HepG2 (cell line): ENCODE data around the gene TRIM44. TPM values are rescaled to one million over a fixed set of nuclear protein-coding genes. Genes with fewer than 3 reads are reported as not detected.

ENCODE experiments used
- ATAC-seq: fragments of 200-7000 bp; cut with Tn5 transposase; 3 replicates; pipeline ENCODE4 v1.9.1; 2020; ENCODE audit warnings: mild to moderate bottlenecking, moderate library complexity
- BruUV-seq: library from RNA; stranded (reverse); fragments of 400-500 nt; replicated peaks from 2 replicates; lab custom pipeline; 2021; lab: Mats Ljungman, UMichigan
- CTCF ChIA-PET: fragments of 300-600 bp; formaldehyde crosslinking; extraction: SDS; loops from one replicate; lab custom pipeline; 2021; ENCODE audit warnings: low total read pairs, inconsistent platforms, low intra/inter-chr PET ratio; lab: Yijun Ruan, JAX
- POLR2A ChIA-PET: fragments of 350-600 bp; sonication (Branson Sonifier 250); formaldehyde crosslinking; loops from one replicate; lab custom pipeline; 2020; ENCODE audit warnings: antibody characterized with exemption, inconsistent platforms; lab: Yijun Ruan, JAX
- DNase-seq: peaks from one replicate; pipeline ENCODE4 v3.0.0-alpha.2; 2015; ENCODE audit warnings: low spot score
- FAIRE-seq: peaks from 3 replicates; lab custom pipeline; 2011; peaks lifted over from hg19 to GRCh38; lab: Jason Lieb, UNC
- H2AFZ ChIP-seq: one replicate; pipeline ENCODE4 v1.6.1; 2011; ENCODE audit warnings: low read length, inconsistent platforms
- H3K27ac ChIP-seq: fragments of 300-600 bp; 3 replicates; pipeline ENCODE4 v1.8.0; 2011; ENCODE audit warnings: mixed run types, mild to moderate bottlenecking, mixed read lengths, low read length, inconsistent platforms; ENCODE audit not compliant: insufficient read depth; ENCODE audit errors: extremely low read length
- H3K27me3 ChIP-seq, 2 experiments: fragments of 200-600 bp in 1 of 2; 2 replicates in 1 of 2; 3 replicates in 1 of 2; pipeline versions ENCODE4 v1.6.0 to v1.8.0; 2011; ENCODE audit warnings: low read length in 2 of 2, mild to moderate bottlenecking in 2 of 2, moderate library complexity in 2 of 2, inconsistent platforms in 1 of 2; ENCODE audit not compliant: insufficient read depth in 2 of 2, control insufficient read depth in 1 of 2
- H3K36me3 ChIP-seq, 2 experiments: fragments of 200-600 bp in 1 of 2; replicated peaks in 1 of 2; 2 replicates in 1 of 2; 3 replicates in 1 of 2; pipeline versions ENCODE4 v1.5.1 to v1.8.0; 2011; ENCODE audit warnings: low read length in 2 of 2, inconsistent platforms in 1 of 2; ENCODE audit not compliant: insufficient read depth in 2 of 2, control insufficient read depth in 1 of 2
- H3K4me1 ChIP-seq: 2 replicates; pipeline ENCODE4 v1.5.1; 2012; ENCODE audit warnings: low read length, inconsistent platforms; ENCODE audit not compliant: insufficient read depth
- H3K4me2 ChIP-seq: 2 replicates; pipeline ENCODE4 v1.6.0; 2011; ENCODE audit warnings: low read depth, low read length, inconsistent platforms
- H3K4me3 ChIP-seq, 3 experiments: fragments of 200-600 bp in 1 of 3; sonication (generic), shearing (Covaris generic) in 1 of 3; replicated peaks in 1 of 3; 2 replicates each; pipeline ENCODE4 v1.5.1; 2011 to 2016; ENCODE audit warnings: low read length in 3 of 3, inconsistent platforms in 2 of 3, low read depth in 2 of 3, mild to moderate bottlenecking in 2 of 3, control low read depth in 1 of 3, mixed read lengths in 1 of 3; ENCODE audit not compliant: insufficient read depth in 1 of 3
- H3K79me2 ChIP-seq: one replicate; pipeline ENCODE4 v1.6.1; 2011; ENCODE audit warnings: low read length, inconsistent platforms; ENCODE audit not compliant: insufficient read depth
- H3K9ac ChIP-seq: 2 replicates; pipeline ENCODE4 v1.6.0; 2011; ENCODE audit warnings: mild to moderate bottlenecking, low read depth, low read length, inconsistent platforms; ENCODE audit not compliant: insufficient read depth
- H3K9me3 ChIP-seq: 2 replicates; pipeline ENCODE4 v1.5.1; 2012; ENCODE audit warnings: mild to moderate bottlenecking, low read length
- H4K20me1 ChIP-seq: 2 replicates; pipeline ENCODE4 v1.6.0; 2011; ENCODE audit warnings: inconsistent platforms, mild to moderate bottlenecking, low read length, moderate library complexity; ENCODE audit not compliant: insufficient read depth
- BCLAF1 ChIP-seq: fragments of 450-650 bp; IDR thresholded peaks from 2 replicates; pipeline ENCODE4 v1.6.1; 2017; ENCODE audit warnings: mild to moderate bottlenecking
- ETS1 ChIP-seq: sonication (generic); formaldehyde crosslinking; IDR thresholded peaks from 2 replicates; pipeline ENCODE4 v1.4.0; 2020; ENCODE audit warnings: missing genetic modification reagents
- EZH2 ChIP-seq: conservative IDR thresholded peaks from 2 replicates; pipeline ENCODE4 v1.6.1; 2012; ENCODE audit warnings: mild to moderate bottlenecking, low read depth, low read length, moderate library complexity
- FOXA3 ChIP-seq: IDR thresholded peaks from 2 replicates; pipeline ENCODE4 v1.6.1; 2016; ENCODE audit warnings: missing genetic modification reagents, missing compliant biosample characterization
- HNRNPK ChIP-seq: fragments of 200-400 bp; formaldehyde crosslinking; IDR thresholded peaks from 2 replicates; pipeline ENCODE4 v1.6.1; 2018; ENCODE audit warnings: low read length, low read depth, moderate library complexity, mild to moderate bottlenecking; ENCODE audit not compliant: poor library complexity, severe bottlenecking
- MAZ ChIP-seq, 2 experiments: sonication (generic) in 1 of 2; formaldehyde crosslinking in 1 of 2; IDR thresholded peaks; 2 replicates each; pipeline versions ENCODE4 v1.5.0 to v1.6.1; 2012 to 2020; ENCODE audit warnings: low read depth in 2 of 2, mild to moderate bottlenecking in 2 of 2, borderline replicate concordance in 1 of 2, improper control_type of control experiment in 1 of 2, low read length in 1 of 2, missing genetic modification reagents in 1 of 2, moderate library complexity in 1 of 2
- MED1 ChIP-seq: sonication (generic); formaldehyde crosslinking; IDR thresholded peaks from 2 replicates; pipeline ENCODE4 v1.4.0; 2020; ENCODE audit warnings: missing genetic modification reagents
- ZNF570 ChIP-seq: sonication (generic); formaldehyde crosslinking; IDR thresholded peaks from 2 replicates; pipeline ENCODE4 v1.4.0; 2020; ENCODE audit warnings: mild to moderate bottlenecking, missing genetic modification reagents, borderline replicate concordance
- ZNF652 ChIP-seq: IDR thresholded peaks from 2 replicates; pipeline ENCODE4 v1.6.1; 2016; ENCODE audit warnings: low read depth, borderline replicate concordance
- WGBS: methylation state at CpG from one replicate; pipeline ENCODE4 v1.1.6; 2017; ENCODE audit warnings: low lambda C conversion rate; 5-methylcytosine and 5-hydroxymethylcytosine counted together
- in situ Hi-C: cut with HindIII; loops from 2 replicates; pipeline ENCODE4 v1.10.0; 2017; ENCODE audit warnings: low pct_unique_long_range_greater_than_20kb; ENCODE audit not compliant: extremely low pct_ligation_motif_present
- intact Hi-C: fragments of 100-400 bp; cut with micrococcal nuclease; formaldehyde crosslinking; loops from one replicate; pipeline ENCODE4 v1.10.0; 2022; ENCODE audit not compliant: unreplicated experiment
- polyA plus RNA-seq, 8 experiments: library from polyadenylated mRNA; depleted of rRNA in 3 of 8; stranded (reverse) in 7 of 8; unstranded in 1 of 8; fragments of >200 nt; fragmentation: Illumina TruSeq in 4 of 8; extraction: Trizol in 4 of 8; gene quantifications; 2 replicates each; pipeline versions ENCODE4 v1.2.1 to v1.2.3, GENCODE V29; 2011 to 2016; ENCODE audit warnings: low read depth in 4 of 8, missing spikeins in 1 of 8, mixed read lengths in 1 of 8; ENCODE audit not compliant: insufficient read depth in 1 of 8
- total RNA-seq, 5 experiments: library from RNA; depleted of rRNA; stranded (reverse); fragments of >200 nt; fragmentation: Illumina TruSeq; extraction: Trizol; gene quantifications; 2 replicates each; pipeline ENCODE4 v1.2.3, GENCODE V29; 2016; ENCODE audit warnings: low read depth in 1 of 5

TRIM44 gene
- total and polyA plus RNA-seq, 2 of the 13 experiments (the other 11 are each of a cell fraction or from before 2014, with no cell fraction given) = 22.7 to 50.3 TPM

- no peak for TF ChIP-seq ETS1 (CRISPR knock-in tag)
- TF ChIP-seq FOXA3 (CRISPR knock-in tag) = no peak
- no peak for TF ChIP-seq BCLAF1
- TF ChIP-seq ZNF652 (CRISPR knock-in tag) = no peak
- TF ChIP-seq ZNF570 (CRISPR knock-in tag) = no peak
- TF ChIP-seq MED1 (CRISPR knock-in tag) = no peak
- TF ChIP-seq EZH2 = no peak
- TF ChIP-seq, all 625 proteins: peak for 0
These were observed 14.0 kb downstream of the TRIM44 start (continued) for GRCh38 chr11:35676611-35676965.

- Histone ChIP-seq H3K27ac (no peak overlapping the region), H3K36me3 (no peaks in the 10 kb centered on the region; a peak in 2 of 5 replicates), H3K9ac (no peak overlapping the region), H2AFZ (no peak overlapping the region), H3K79me2 (peaks cover 59% of the 10 kb centered on the region), H3K4me1 (peaks cover 31% of the 10 kb centered on the region), H4K20me1 (peaks cover 24% of the 10 kb centered on the region)
- CTCF ChIA-PET = no interaction called here
- intact Hi-C loops = no loop called here
- no TSS peak for BruUV-seq
- ATAC-seq = no peak
- TF ChIP-seq HNRNPK = peak; percentile 19
- no peak for TF ChIP-seq MAZ (IDR thresholded peaks at IDR 0.05; ENCODE audit: borderline replicate concordance, low read depth, low read length)
- TF ChIP-seq MAZ (CRISPR knock-in tag; IDR thresholded peaks at IDR 0.05; ENCODE audit: low read depth) = no peak
- TF ChIP-seq, all 625 proteins: peak for 1
- POLR2A ChIA-PET = no interaction called here
- in situ Hi-C loops = no loop called here
- 100% methylated on average over 1 of the region's 1 CpG for WGBS
- Histone ChIP-seq H3K27me3 (no peaks in the 10 kb centered on the region), H3K4me2 (no peak overlapping the region), H3K4me3 (no peak overlapping the region), H3K9me3 (no peaks in the 10 kb centered on the region)
- DNase-seq (no peak), FAIRE-seq (no peak)
These were observed 15.3 kb downstream of the TRIM44 start for GRCh38 chr11:35677904-35678303.
